Kidney (tissue), 14 donors: ENCODE measurements around the gene WBP2. TPM values are rescaled to one million over a fixed set of nuclear protein-coding genes. Genes with fewer than 3 reads are reported as not detected.

Experiments
- DNase-seq, 5 donors: peaks; one replicate each; pipeline ENCODE4 v3.0.0-alpha.2; 2013 to 2020
- FAIRE-seq: peaks from 2 replicates; lab custom pipeline; 2012; peaks lifted over from hg19 to GRCh38; lab: Jason Lieb, UNC
- H3K27ac ChIP-seq, 2 donors: one replicate each; pipeline ENCODE4 v1.7.0; 2013; ENCODE audit warnings: low read depth in 2 of 2, low read length in 2 of 2, inconsistent platforms in 1 of 2
- H3K27me3 ChIP-seq: one replicate; pipeline ENCODE4 v1.7.1; 2013; ENCODE audit warnings: low read length, inconsistent platforms; ENCODE audit not compliant: control insufficient read depth, insufficient read depth
- H3K36me3 ChIP-seq, 3 donors: one replicate each; pipeline versions ENCODE4 v1.7.0 to v1.7.1; 2013; ENCODE audit warnings: low read length in 3 of 3, control low read depth in 1 of 3, inconsistent platforms in 1 of 3; ENCODE audit not compliant: insufficient read depth in 3 of 3, control insufficient read depth in 2 of 3
- H3K4me1 ChIP-seq, 3 donors: one replicate each; pipeline versions ENCODE4 v1.7.0 to v1.7.1; 2013; ENCODE audit warnings: low read length in 3 of 3, inconsistent platforms in 1 of 3, low read depth in 1 of 3; ENCODE audit not compliant: control insufficient read depth in 2 of 3, insufficient read depth in 2 of 3
- H3K4me3 ChIP-seq, 3 donors: one replicate each; pipeline versions ENCODE4 v1.7.0 to v1.8.1; 2013; ENCODE audit warnings: low read length in 3 of 3, control low read depth in 1 of 3, inconsistent platforms in 1 of 3
- H3K9ac ChIP-seq, 3 donors: one replicate each; pipeline versions ENCODE4 v1.7.0 to v1.7.1; 2013; ENCODE audit warnings: low read length in 3 of 3, control low read depth in 1 of 3, inconsistent platforms in 1 of 3
- H3K9me3 ChIP-seq, 3 donors: one replicate each; pipeline versions ENCODE4 v1.7.0 to v1.7.1; 2013; ENCODE audit warnings: low read length in 3 of 3, control low read depth in 1 of 3, inconsistent platforms in 1 of 3; ENCODE audit not compliant: control insufficient read depth in 2 of 3, insufficient read depth in 1 of 3
- CTCF ChIP-seq: IDR thresholded peaks from 3 replicates; pipeline ENCODE4 v1.5.1; 2012; ENCODE audit warnings: mild to moderate bottlenecking, moderate library complexity, borderline replicate concordance; ENCODE audit not compliant: insufficient read depth; ENCODE audit errors: extremely low read depth
- intact Hi-C: fragments of 100-400 bp; cut with DNase I; formaldehyde crosslinking; loops from one replicate; pipeline ENCODE4 v1.11.1; 2022
- polyA plus RNA-seq: library from polyadenylated mRNA; stranded (reverse); fragments of 350-450 nt; fragmentation: Illumina TruSeq; extraction: RNeasy Lipid Tissue Mini Kit (QIAGEN cat#74804); gene quantifications from one replicate; pipeline ENCODE4 v1.2.3, GENCODE V29; 2014; ENCODE audit warnings: low read depth, low replicate concordance; ENCODE audit not compliant: insufficient read depth
- total RNA-seq: library from RNA; stranded (reverse); fragmentation: NEBNext Ultra II Directional; extraction: Animal tissue kit (Norgen Biotek cat#: 25700); gene quantifications from one replicate; pipeline ENCODE4 v1.2.1, GENCODE V29; 2021
- donor health status: control.
- donor health status: control.
- donor health status: control.
- donor health status: control.
- donor health status: control.
- donor health status: DM: yes; HTN: yes; CAD: no.
- donor health status: Normal renal cell carcinoma (clear cell type).

The WBP2 gene
- total and polyA plus RNA-seq, 2 donors from 2014 or later: 135 to 151 TPM

- Histone ChIP-seq H3K9me3 (no peaks in the 10 kb centered on the region), H3K27ac (peak overlapping the region in 1 of 2 donors; percentile 22), H3K36me3 (peaks cover 0 to 5% (median 0%) of the 10 kb centered on the region in 3 donors), H3K9ac (no peak overlapping the region), H3K4me3 (peak overlapping the region in 1 of 3 donors; percentile 29), H3K27me3 (no peaks in the 10 kb centered on the region), H3K4me1 (peaks cover 0 to 5% (median 0%) of the 10 kb centered on the region in 3 donors)
- FAIRE-seq: no peak
- peak; percentile 79 to 85 (median 82) for DNase-seq
- intact Hi-C loops: no loop called here
- TF ChIP-seq CTCF: peak; percentile 47
Measured at GRCh38 chr17:75827308-75828075, 27.6 kb downstream of the WBP2 start.

- DNase-seq (peak in 1 of 5 donors; percentile 61), FAIRE-seq (no peak)
- Histone ChIP-seq H3K27me3 (no peaks in the 10 kb centered on the region), H3K9ac (no peak overlapping the region), H3K4me3 (no peak overlapping the region), H3K36me3 (peaks cover 0 to 5% (median 0%) of the 10 kb centered on the region in 3 donors), H3K4me1 (peaks cover 0 to 12% (median 6%) of the 10 kb centered on the region in 3 donors), H3K9me3 (no peaks in the 10 kb centered on the region), H3K27ac (no peak overlapping the region)
- intact Hi-C loops: no loop called here
- TF ChIP-seq CTCF: no peak
Measured at GRCh38 chr17:75826561-75827307, 28.4 kb downstream of the WBP2 start.

GRCh38 chr17:75825748-75826370, 29.3 kb downstream of the WBP2 start:
- peaks cover 0 to 11% (median 3%) of the 10 kb centered on the region in 3 donors for H3K36me3 ChIP-seq
- TF ChIP-seq CTCF: no peak
- no peaks in the 10 kb centered on the region for H3K9me3 ChIP-seq
- no peak overlapping the region for H3K27ac ChIP-seq
- intact Hi-C loops: no loop called here
- no peak overlapping the region for H3K4me3 ChIP-seq
- no peaks in the 10 kb centered on the region for H3K27me3 ChIP-seq
- H3K4me1 ChIP-seq: peaks cover 0 to 12% (median 6%) of the 10 kb centered on the region in 3 donors
- FAIRE-seq (no peak), DNase-seq (peak in 1 of 5 donors; percentile 27)
- no peak overlapping the region for H3K9ac ChIP-seq
